HG03196 (cell line): ENCODE results near the gene GAS7.

ENCODE experiments used
- ATAC-seq: cut with Tn5 transposase; IDR thresholded peaks from one replicate; pipeline ENCODE4 v1.9.1; 2021; ENCODE audit not compliant: unreplicated experiment

The GAS7 gene

DNA sequence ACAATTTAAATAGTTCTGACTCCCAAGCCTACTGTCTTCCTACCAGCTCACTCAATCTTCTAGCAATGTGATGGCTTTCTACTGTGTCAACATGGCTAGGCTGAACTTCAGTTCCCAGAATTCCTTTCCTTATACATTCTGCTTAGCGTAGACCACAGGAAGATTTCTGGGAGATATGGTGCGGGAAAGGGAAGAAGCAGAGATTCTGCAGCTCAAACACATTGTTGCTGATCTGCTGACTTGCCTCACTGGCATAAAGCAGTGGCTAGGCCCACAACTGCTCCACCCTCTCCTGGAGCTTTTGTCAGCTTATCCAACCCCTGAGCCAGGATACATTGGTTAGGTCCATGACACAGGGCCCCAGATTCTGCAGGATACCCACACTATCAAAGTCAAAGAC, 58.8 kb downstream of the GAS7 start:
- ATAC-seq, result no peak

DNA sequence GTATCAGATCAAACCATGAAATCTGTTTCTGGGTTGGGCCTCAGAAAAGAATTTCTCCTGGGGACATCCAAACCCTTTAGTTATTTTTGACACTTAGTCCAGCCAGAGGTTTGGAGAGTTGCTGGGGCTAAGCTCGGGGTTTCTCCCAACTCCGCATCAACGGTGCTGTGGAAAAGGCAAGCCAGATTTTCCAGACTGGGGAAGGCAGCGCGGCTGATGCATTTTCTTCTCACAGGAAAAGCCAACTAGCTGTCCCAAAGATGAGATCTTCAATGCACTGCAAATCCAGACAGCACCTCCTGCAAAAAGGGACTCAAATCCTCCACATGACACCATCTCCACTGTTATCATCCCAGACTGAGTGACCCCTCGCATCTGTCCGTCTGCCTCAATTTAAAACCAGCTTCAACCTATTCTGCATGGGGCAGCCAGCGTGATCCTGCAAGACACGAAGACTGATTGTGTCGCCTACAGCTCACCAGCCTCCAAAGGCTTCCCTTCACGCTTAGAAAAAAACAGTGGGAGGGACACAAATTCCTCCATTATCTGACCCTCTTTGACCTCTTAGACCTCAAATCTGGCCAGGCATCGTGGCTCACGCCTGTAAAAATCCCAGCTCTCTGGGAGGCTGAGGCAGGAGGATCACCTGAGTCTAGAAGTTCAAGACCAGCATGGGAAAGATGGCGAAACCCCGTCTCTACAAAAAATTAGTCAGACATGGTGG, 62.0 kb downstream of the GAS7 start:
- ATAC-seq, result no peak

DNA sequence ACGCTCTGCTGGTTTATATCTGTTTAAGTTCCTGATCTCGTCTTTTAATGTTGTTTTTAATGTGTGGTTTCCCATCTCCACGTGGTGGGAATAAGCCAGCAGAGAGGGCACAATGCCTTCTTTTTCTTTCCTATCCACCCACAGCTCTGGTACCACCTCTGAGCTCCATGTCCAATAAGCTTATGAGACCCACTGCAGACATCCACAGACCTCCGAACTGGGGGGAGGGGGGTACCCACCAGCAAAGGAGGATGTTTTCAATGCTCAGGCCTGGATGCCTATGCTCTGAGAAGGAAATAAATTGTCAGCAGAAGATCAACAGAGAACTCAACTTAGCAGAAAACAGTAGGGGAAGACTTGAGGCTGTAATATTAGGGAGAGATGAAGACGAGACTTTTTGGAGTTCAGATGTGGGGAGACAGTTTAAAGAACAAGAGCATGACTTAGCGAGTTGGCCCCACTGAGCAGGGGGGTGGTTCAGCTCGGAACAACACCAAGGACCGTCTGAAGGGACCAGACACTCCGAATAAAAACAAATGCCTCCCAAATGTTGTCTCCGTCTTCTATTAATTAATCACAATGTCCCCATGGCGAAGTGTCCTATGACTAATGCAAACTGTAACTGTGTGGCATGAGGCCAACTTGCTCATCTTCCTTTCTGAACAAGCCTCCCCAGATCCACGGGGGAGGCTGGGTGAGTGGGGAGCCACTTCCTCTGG, 62.7 kb downstream of the GAS7 start:
- ATAC-seq, result no peak

DNA sequence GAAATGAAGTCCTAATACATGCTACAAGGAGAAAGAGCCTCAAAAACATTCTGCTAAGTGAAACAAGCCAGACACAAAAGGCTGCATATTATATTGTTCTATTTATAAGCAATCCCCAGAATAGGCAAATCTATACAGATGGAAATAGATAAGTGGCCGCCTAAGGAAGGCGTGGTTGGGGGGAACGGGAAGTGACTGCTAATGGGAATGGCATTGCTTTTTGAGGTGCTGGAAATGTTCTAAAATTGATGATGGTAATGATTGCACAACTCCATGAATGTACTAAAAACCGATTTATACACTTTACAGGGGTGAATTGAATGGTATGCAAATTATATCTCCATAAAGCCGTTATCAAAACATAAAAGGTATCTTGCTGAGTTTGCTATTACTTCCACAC, 67.7 kb downstream of the GAS7 start:
- no peak for ATAC-seq

DNA sequence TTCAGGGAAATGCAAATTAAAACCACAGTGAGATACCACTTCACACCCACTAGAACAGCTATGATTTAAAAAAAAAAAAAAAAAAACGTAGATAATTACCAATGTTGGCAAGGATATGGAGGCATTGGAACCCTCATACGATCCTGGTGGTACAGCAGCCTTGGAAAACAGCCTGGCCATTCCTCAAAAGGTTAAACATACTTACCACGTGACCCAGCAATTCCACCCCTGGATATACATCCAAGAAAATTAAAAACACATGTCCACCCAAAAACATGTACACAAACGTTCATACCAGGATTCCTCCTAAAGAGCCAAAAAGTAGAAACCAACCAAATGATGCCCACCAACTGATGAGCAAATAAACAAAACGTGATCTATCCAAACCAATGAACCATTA, 68.1 kb downstream of the GAS7 start:
- no peak for ATAC-seq

DNA sequence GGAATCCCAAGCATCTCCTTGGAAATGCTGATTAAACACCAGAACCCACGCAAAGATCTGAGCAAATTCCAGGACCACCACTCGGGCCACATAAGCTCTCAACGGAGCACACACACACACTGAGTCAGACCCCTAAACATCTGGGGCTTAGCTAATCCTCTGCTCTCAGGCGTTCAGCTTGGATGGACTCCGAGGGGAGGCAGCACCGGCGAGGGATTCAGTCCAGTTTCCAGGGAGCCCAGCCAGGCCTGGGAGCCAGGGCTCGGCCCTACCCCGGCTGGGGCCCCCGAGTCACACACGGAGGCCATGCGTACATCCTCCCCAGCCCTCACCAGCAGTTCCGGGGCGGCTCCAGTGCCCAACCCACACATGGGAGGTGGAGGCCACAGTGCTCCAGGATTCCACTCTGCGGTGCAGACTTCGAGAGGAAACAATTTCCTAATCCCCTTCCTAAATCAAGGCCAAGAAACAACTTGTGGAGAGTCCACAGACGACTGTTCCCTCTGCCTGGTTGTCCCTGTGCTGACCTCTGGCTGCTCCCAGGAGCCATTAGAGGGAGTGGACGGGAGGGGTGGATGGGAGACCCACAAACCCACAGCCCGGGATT, 70.5 kb downstream of the GAS7 start:
- no peak for ATAC-seq

DNA sequence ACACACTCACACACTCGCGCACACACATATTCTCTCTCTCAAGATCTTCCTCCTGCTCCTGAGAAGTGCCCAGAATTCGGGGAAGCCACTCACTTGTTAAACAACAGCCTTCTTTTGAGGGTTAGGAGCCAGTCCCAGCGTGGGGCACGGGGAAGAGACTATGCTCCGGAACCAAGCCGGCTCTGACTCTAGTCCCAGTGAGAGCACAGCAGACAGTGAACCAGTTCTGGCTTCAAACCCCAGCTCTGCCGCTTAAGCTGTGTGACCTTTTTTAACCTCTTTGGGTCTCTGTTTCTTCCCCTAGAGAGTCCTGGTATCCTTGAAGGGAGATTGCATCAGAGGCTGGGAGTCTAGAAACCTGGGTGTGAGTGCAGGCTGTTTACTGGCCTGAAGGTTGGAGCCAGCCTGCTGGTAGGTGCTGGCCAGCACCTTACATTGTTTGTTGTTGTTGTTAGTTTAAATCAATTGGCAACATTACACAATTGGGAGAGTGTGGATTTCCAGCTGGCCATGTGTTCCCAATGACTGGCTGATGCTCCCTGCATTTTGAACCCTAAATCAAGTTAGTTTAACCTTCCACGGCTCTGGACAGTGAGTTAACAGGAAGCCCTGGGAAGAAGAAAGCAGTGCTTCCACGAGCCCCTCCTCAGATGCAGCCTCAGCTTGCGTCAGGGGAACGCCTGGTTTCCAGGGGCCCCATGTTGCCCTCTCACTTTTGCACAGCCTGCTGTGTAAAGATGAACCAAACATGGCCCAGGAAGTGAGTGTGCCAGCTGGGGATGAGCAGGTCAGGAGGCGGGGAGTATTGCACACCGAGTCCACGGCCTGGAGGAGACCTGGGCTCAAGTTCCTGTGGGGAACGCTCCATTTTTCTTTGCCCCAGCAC, 71.5 kb downstream of the GAS7 start:
- no peak for ATAC-seq

DNA sequence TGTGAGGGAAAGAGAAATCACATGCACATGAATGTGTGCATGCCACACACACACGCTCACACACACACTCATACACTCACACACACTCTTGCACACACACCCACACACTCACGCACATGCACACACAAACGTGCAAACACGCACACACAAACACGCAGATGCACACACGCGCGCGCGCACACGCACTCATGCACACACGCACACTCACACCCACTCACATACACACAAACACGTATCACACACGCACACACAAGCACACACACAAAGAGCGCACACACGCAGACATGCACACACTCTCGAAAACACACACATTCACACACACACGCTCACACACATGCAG, 72.2 kb downstream of the GAS7 start:
- ATAC-seq, result no peak

DNA sequence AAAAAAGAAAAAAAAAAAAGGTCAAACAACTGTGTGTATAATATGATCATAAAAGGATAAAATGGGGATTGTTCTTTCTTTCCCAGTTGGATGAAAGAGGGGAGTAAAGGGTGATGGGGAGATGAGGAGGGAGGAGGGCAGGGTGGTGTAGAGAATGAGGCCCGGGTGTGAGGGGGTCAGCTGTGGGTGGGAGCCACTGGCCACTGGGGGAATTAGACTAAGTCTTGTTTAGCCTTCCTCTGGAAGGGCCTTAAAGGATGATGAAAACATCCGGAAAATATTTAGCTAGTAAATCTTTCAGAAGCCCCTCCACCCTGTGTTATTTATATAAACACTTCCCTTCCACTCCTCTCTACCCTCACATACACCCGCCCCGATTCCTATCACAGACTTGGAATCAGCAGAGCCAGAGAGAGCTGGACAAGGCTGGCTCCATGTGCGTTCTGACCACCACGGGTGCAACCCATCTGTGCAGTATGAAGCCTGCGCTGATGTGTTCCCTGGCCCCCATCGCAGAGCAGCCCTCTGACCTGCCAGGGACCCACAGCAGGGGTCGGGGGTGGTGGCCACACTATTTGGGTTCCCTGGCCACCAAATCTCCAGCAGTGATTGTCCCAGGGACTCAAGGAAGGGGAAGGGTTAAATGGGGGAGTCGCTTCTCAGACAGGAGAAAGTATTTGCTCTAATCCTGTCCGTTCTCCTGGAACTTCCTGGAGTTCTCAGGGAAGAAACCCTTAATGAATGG, 72.7 kb downstream of the GAS7 start:
- ATAC-seq, result no peak

DNA sequence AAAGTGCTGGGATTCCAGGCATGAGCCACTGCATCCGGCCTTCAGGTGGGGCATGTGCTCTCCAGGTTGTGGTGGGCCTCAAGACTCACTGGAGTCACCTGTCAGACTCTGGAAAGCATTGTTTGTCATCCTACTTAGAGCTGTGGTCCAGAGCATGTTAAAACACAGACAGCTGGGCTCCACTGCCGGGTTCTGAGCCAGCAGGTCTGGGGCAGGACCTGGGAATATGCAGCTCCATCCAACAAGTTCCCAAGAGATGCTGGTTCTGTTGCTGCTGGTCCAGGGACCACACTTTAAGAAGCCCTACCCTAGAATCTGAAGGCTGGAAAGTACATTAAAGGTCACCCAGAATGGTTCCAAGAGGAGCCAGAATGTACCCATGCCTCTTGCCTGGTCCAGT, 75.3 kb downstream of the GAS7 start:
- no peak for ATAC-seq

DNA sequence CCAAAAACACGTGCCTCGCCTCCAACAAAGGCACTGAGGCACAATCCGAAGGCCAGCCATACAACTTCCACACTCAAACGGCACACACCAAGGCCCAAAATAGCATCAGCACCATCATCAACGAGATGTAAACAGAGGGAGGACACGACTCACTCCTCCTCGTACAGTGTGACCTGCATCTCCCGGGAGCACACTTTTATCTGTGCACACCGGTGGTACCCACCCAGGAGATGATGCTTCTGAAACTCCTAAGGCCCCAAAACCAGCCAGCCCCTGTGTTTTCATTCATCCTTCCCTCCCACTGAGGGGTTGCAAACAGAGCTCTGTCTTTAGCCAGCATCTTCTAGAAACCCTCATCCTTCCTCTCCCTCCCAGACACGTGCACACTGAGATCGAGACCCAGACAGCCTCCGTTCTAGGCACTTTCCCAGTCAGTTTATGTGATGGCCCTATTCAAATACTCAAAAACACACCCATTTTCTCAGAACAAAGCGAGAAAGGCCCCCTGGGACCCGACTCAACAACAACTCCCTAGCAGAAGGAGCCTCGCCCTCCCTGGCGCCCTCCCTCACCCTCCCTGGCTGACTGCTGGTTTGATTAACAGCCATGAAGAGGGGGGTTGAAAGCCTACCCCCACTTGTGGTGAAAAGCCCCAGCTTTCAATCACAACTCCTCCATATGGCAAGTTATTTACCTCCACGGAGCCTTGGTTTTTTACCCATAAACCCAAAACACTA, 76.3 kb downstream of the GAS7 start:
- no peak for ATAC-seq

DNA sequence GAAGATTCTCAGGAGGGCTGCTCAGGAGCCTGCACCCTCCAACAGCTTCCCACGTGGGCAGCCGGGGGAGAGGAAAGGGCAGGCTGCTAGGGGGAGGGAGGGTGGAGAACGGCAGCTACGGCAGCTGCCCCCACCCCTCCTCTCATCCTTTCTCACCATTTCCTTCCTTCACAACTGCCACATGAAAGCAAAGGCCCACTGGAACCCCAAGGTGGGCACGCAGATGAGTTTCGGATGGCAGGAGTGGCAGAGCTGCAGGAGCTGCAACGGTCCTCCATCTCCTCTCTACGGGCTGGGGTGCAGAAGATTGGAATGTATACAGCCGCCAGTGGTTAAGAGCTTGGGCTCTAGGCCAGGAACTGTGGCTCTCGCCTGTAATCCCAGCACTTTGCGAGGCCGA, 77.7 kb downstream of the GAS7 start:
- no peak for ATAC-seq

DNA sequence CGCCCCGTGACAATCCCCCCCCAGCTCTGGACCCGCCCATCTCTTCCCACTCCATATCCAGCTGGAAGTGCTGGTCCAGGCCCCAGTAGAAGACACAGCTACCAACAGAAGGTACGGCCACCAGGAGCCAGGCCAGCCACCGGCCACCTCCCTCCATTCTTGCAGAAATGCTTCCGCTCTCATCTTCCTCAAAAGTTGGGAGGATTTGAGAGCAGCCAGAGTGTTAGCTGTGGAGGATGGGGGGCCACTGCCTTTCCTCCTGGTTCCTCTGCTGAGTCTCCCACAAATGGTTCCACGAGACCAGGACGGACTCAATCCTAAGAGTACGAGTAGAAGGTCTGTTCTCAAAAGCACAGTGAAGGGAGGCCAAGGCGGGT, 78.3 kb downstream of the GAS7 start:
- no peak for ATAC-seq

DNA sequence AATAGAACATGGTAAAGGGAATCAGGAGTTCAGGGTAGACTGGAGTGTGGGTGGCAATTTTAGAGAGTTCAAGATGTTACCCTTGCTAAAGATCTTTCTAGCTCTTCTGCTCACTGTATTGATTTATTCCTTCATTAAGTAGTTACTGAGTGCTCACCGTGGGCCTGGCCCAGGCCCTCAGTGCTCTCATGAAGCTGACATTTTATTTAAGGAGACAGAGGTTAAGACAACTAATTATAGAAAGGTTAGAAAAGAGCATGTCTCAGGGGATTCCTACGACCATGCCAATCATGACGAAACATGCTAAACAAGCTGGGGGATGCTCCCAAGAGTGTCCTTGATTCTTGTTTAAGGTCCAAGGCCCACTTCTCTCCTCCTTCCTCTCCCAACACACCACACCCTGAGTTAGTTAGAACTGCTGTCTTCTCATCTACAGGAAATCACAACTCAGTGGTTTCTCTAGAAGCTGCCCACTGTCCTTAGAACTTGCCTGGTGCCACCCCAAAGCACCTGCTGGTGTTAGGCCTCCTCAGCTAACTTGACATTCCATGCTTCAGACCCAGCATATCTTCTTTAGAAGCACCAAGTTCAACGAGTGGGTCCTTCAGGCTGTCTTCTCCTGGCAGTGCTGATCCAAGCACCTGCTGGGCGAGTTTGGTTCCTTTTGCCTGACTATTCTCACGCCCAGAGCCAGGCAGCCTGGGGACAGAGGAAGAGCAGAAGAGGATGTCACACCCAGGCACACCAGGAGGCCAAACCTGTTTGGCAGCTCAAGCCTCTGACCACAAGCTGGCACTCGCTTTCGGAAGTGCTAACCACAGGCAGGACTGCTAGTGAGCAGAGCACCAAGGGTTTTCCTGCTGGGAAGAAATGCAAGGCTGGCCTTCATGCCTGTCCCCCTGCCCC, 79.0 kb downstream of the GAS7 start:
- no peak for ATAC-seq

DNA sequence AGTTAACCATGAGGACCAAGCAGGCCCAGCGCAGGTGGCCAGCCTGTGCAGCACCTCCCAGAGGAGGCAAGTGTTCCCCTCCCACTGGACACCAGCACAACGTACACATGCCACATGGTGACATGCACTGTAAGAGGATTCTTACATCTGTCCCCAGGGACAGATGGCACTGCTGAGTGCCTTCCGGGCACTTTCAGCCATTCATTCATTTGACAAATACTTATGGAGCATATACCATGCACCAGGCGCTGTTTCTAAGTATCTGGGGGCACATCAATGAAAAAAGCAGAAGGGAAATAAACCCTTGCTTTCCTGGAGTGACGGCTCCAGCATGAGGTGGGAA, 79.6 kb downstream of the GAS7 start:
- no peak for ATAC-seq

DNA sequence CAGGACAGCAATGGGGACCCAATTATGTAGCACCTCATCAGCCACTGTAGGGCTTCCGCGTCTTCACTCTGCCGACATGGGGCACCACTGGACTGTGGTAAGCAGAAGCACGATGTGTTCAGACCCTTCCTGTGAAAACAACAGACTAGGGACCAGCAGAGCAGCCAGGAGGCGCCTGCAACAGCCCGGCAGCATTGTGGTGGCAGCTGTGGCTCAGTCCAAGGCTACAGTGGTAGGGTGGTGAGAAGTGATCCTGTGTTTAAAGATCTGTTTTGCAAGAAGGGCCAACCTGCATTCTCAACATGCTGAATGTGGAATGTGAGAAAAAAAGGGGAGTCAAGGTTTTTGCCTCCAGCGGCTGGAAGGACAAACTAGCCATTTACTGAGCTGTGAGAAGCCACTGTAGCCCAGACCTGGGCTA, 80.8 kb downstream of the GAS7 start:
- ATAC-seq, result no peak

DNA sequence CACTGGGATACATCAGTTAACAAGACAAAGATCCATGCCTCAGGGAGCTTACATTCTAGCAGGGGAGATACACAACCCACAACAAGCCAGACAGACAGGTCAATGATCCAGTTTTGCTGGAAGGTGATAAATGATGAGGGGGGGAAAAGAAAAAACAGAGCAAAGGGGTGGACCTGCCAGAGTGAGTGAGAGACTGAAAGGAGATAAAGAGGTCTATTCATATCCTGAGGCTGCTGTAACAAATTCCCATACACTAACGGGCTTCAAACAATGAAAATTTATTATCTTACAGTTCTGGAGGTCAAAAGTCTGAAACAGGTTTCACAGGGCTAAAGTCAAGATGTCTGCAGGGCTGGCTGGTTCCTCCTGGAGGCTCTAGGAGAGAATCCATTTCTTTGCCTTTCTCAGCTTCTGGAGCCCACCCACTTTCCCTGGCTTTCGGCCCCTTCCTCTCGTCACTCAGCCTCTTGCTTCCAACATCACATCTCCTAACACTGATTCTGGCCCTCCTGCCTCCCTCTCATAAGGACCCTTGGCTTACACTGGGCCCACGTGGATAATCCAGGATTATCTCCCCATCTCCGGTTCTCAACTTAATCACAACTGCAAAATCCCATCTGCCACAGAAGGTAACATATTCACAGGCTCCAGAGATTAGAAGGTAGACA, 81.5 kb downstream of the GAS7 start:
- ATAC-seq, result no peak

DNA sequence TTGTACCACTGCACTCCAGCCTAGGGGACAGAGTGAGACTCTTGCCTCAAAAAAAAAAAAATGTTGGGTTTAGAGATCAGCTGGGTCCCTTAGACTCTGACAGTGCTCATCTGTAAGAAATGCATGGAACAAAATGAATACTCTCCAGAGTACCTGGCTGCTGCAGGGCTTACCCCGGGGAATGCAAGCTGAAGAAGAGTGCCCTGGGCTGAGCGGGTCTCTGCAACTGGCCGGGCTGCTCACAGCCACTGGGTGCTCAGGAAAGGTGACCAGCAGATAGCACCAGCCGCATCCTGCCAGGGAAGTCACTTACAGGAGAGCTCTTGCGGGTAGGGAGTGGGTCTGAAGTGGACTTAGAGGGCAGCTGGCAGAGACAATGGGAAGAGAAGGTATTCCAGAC, 82.1 kb downstream of the GAS7 start:
- ATAC-seq, result no peak

DNA sequence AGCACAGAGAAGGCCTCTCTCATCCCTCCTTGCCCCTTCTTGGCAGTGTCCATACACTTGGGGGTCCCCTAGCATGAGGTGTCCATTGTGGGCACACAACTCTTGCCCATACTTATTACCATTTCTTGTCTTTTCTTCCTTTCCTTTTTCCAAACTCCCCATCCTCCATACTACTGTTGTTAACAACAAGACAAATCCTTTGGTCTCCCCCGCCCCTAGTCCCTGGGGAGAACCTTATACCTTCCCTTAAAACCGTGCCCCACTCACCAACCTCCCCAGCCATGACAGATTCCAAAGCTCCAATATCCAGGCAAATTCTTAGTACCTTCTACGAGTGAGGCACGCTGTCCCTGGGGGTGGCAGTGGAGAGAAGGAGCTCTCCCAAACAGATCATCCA, 82.9 kb downstream of the GAS7 start:
- no peak for ATAC-seq
